HG03139 (cell line): Measurements from ENCODE around the gene EYA2.

Experiments
- ATAC-seq: cut with Tn5 transposase; IDR thresholded peaks from one replicate; pipeline ENCODE4 v1.9.1; 2021; ENCODE audit not compliant: unreplicated experiment

Gene EYA2

DNA sequence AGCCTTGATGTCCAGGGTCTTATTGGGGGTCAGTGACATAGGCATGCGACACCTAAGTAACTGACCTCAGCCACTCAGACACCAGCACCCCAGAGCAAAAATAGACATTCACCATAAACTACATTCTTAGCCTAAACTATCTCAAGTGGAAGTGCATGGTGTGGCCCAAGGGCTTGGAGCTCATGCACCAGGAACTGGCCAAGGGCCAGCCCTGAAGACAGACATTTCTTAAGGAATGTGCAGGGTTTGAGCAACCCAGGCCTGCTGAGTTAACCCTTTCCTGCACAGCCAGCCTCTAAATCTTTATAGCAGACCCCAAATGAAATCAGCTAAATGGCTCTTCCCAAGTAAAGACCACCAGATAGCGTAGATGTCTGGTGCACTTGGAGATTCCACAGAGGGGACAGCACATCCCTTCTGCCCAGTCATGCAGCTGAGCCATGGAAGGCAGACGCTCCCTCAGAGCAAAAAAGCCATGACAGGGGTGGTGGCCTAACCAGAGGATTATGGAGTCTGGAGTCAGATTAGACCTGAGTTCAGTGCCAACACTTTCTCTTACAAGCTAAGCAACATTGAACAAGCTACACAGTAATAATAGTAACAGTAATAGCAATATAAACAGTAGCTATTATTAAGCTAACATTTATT lies 239.3 kb downstream of the EYA2 start:
- no peak for ATAC-seq

DNA sequence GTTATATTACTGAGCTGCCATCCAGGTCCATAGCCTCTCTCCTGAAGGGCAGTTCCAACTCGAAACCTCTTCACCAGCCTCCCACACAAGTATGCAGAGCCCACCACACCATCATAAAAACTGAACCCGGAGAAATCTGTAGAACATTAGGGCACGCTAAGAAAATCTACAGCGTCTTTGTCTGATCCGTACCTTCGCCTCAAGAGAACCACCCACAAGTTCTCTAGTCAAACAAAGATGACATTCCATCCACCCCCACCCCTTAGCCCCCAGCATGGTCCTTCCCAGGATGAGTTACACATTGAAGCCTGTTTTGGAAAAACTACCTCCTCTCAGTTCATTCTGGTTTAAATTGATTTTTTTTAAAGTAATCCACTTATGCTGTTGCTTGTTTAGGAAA lies 242.1 kb downstream of the EYA2 start:
- ATAC-seq: no peak

DNA sequence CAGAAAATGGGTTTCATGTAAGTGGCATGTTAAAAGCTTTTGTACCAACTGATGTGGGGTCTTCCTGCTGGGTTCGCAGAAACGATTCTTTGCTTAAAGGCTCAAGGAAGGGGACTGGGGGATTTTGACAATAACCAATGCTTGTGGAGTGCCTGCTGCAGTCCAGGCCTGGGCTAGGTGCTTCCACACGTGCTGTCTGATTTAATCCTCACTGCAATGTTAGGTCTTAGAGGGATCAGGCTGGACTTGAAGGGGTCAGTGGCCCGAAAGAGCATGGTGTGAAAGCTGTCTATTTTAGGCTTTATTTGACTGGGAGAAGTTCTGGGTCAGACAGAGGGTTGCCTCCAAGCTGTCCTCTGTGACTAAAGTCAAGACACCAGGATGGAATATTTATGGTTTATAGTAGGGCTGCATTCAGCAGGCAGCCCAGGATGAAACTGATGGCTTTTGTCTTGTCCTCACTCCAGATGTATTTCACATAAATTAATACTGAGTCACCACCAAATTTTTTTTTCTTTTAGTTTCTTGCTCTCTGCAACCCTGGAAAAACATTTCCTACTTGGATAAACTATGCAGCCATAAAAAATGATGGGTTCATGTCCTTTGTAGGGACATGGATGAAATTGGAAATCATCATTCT lies 242.7 kb downstream of the EYA2 start:
- no peak for ATAC-seq

DNA sequence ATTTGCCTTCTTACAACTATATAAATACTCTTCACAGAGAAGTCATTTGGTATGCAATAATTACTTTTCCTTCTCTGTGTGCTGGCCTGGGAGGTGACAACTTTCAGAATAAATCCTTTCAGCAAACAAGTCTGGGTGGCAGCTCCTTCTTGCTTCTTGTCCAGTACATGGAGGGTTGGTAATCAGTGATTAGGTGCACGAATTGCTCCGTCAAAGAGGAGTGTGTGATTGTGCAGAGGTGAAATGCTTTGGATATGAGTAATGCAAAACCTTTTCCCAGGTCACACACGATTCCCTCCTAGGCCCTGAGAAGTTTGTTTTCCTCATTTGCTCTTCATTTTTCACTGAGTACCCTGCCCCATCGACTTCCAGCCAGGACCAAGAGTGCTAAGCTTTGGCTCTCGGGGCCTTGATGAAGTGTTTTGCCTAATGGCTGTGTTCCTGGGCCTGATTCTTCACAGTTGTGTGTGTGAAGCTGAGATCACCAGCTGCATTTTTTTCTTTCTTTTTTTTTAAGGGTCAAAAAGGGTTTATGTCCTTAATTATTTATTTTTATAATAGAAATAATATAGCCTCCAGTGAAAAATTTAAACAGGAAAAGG lies 245.4 kb downstream of the EYA2 start:
- no peak for ATAC-seq

DNA sequence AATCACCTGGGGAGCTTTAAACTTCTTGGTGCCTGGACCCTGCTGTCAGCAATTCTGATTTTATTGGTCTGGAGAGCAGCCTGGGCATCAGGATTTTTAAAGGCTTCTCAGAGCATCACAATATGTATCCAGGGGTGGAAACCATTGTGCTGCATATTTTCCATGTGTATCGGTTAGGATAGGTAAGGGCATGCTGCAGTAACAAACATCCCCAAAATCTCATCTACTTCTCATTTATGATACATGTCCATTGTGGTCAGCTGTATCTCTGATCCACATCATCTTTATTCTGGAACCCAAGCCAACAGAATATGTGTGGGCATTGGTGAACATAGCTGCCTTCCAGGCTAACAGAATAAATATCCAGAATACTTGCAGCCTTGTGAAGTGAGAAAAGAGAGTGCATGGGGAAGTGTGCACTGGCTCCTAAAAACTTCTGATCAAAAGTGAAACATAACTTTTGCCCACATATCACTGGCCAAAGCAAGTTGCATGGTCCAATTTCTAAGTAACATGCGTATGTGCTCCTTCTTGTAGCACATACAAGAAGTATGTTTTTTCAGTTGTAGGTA lies 246.8 kb downstream of the EYA2 start:
- ATAC-seq: no peak

DNA sequence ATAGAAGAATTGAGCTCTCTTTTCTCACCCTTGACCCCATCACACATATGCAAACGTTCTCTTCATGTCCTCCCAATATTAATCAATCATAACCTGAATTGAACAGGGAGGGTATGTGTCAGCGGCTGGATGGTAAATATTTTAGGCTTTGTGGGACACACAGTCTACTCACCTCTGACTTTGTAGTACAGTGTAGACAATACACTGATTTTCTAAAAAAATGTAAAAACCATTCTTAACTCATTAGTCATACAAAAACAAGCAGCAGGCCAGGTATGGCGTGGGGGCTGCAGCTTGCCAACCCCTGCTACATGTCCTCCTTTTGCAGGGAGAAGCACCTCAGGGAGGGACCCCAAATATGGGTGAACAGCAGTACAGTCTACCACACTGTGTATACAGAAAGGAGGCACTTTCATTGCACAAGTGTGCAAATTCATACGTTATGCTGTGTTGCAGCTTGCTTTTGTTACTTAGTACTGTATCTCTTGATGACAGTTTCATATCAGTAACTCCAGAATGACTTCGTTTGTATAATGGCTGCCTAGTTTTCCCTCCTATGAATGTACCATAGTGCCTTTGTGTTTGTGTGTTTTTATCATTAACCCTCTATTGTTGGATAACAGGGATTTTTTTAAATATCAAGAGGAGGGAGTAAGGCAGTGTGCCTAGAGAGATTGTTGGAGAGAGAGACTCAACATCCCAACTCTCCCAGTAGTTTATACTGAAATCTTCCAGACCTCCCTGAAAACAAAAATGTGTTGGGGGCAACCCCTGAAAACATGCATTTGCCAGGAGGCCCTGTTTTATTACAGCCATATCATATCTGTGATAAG lies 247.5 kb downstream of the EYA2 start:
- no peak for ATAC-seq

DNA sequence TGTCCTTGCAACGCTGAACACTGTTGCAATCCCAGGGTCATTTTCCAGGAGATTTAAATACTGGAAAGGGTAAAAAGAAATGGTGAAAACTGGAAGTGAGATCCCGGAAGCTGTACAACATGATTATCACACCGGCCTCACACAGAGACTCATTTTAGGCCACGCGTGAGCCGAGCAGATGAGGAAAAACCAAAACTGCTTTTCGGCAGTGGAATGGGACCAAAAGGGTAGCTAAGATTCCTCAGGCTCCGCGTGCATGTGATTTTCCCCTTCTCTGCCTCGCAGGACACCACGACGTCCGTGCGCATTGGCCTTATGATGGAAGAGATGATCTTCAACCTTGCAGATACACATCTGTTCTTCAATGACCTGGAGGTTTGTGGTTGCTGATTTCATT lies 248.1 kb downstream of the EYA2 start:
- no peak for ATAC-seq

DNA sequence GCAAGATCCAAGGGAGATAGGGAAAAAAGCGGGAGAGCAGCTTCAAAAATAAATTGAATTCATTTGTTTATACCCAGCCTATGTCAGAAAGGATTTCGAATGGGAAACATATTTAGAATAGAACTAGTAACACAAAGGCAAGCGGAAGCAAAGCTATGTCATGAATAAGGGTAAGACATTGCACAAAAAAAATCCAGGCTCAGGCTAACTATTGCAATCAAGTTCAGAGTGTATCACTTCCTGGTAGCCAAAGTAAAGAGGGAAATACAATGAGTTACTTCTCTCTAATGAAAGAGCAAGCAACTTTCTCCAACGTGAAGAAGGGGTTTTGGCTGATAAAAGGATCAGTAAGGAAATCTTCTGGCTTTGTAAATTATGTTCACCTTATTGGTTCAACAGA lies 249.0 kb downstream of the EYA2 start:
- no peak for ATAC-seq

DNA sequence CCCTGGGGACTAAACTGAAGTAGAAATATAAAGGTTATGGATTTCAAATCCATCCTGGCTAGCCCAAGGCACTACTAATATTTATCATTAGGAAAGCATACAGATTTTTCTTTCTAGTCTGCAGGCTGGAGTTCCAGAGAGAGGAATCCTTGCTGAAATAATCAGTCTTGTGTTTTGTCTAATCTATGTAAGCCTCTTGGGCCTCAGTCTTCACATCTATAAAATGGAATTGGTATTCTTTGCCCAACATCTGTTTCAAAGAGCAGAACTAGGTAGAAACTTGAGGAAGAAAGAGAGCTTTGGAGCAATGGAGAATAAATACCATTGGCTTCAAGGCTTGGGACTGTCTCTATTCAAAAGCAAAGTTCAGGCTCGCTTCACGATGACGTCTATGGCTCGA lies 249.8 kb downstream of the EYA2 start:
- no peak for ATAC-seq

DNA sequence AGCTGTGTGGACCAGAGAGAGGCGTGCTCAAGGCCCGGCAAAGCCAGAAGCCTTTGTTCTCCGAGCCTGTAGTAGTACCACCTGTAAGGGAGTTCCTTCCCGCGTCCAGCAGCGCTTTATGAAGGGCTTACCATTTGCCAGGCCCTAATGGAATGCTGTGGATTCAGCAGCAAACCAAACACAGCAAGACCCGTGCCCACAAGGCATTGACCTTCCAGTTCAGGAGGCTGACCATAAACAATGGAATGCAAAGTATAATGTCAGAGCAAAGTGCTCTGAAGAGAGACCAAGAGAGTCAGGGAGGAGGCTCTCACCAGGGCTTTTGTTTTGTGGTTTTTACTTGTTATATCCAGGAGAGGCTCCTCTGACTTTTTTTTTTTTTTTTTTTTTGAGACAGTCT lies 252.0 kb downstream of the EYA2 start:
- ATAC-seq: no peak

DNA sequence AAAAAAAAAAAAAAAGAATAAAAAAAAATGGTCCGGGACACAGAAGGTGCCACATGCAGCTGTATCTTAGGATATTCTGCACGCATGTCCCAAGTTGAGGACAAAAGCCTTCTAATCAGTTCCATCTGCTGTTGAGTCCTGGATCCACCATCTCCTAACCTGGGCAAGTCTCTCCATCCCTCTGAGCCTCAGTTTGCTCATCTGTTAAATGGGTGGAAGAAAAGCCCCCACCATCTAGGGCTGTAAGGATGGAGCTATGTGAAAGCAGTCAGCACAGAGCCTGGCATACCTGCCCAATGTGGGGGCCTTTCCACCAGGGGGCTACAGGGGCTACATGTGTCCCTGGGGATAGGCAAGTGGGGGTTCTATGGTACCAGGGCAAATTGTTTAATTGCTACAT lies 253.4 kb downstream of the EYA2 start:
- ATAC-seq: no peak

DNA sequence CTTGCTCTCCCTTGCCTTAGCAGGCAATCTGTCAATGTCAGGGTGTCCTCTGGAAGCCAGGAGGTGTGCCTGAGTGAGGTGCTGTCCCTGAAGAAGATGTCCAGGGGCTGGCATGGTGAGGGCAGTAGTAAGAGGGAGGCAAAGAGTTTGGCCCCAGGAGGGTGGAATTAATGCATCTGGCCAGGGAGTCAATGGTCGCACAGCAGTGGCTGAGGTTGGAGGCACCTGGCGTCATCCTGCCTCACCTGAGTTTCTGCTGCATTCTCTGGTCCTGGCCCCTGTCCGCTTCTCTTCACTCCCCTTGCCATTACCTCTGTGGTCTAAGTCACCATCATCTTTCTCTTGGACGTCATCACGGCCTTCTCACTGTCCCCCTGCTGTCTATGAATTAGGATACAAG lies 255.3 kb downstream of the EYA2 start:
- ATAC-seq: no peak

DNA sequence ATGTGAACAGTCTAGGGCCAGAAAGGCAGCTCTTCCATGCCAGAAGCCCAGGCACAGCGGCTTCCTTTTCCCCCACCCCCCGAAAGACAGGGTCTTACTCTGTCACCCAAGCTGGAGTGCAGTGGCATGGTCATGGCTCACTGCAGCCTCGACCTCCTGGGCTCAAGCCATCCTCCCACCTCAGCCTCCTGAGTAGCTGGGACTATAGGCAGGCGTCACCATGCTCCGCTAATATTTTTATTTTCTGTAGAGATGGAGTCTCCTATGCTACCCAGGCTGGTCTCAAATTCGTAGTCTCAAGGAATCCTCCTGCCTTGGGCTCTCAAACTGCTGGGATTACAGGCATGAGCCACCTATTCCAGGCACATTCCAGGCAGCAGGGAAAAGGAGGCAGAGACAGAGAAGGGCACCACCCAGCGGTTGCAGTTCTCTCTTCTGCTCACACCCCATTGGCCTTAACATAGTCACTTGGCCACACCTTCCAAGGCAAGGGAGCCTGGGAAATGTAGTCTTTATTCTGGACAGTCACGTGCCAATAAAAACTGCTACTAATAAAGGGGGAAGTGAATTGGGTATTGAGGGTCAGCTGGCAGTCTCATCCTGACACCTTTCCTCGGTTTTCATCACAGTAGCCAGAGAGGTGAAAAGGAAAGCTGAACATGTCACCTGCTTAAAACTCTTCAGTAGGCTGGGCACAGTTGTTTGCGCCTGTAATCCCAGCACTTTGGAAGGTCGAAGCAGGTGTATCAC lies 255.9 kb downstream of the EYA2 start:
- no peak for ATAC-seq

DNA sequence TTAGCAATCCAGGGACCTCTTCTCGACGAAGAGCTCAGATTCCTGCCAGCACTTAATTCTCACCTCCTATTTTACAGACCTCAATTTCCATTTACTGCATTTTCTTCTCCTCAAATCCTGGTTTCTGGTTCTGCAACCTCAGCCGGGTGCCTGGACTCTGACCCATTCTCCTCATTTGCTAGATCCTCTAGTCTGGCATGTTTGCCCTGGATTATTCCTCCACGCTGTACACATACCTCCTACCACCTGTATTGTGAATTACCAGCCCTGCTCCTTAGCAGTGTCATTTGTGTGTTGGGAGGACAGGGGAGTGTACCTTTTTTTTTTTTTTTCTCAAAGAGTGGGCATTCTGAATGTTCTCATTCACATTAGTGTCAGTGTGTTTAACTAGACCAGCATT lies 257.4 kb downstream of the EYA2 start:
- no peak for ATAC-seq

DNA sequence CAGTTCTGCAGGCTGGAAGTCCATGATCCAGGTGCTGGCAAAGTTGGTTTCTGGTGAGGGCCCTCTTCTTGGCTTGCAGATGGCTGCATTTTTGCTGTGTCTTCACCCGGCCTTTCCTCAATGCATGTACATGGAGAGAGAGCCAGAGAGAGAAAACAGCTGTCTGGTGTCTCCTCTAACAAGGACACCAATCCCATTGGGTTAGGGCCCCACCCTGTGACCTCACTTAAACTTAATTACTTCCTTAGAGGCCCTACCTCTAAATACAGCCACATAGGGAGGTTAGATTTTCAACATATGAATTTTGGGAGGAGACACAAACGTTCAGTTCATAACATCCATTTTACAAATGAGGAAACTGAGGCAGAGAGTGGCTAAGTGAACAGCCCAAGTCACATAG lies 259.4 kb downstream of the EYA2 start:
- ATAC-seq: no peak

DNA sequence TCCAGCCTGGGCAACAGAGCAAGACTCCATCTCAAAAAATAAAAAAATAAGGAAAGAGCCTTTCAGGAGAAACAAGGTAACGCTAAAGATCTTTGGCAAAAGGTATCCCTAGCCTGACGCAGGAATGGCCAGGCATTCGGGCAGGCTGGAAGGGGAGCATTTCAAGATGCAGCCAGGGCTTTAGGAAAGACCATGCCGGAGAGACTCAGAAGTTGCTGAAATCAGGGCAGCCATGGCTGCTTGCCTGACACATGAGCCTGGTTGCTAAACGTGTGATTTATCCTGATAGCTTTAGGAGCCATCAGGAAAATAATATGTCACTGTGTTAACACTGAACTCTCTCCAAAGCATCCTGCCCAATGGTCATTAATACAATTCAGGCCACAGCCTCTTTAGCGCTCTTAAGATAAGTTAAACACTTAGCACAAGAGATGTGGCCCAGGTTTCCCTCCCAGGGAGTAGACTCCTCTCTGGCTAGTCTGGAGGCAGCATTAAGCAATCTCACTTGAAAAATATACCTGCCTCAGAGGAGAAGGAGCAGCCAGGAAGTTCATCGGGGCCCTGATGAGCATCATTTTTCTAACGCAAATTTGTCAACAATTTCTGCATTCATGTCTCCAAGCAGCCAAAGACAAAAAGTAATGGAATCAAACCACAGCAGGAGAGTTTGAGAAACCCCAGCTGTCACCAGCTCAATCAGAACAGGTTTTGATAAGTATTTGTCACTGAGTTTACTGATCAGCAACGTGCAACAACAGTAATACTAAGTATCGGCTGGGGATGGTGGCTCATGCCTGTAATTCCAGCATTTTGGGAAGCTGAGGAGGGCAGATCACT lies 261.9 kb downstream of the EYA2 start:
- ATAC-seq: no peak

DNA sequence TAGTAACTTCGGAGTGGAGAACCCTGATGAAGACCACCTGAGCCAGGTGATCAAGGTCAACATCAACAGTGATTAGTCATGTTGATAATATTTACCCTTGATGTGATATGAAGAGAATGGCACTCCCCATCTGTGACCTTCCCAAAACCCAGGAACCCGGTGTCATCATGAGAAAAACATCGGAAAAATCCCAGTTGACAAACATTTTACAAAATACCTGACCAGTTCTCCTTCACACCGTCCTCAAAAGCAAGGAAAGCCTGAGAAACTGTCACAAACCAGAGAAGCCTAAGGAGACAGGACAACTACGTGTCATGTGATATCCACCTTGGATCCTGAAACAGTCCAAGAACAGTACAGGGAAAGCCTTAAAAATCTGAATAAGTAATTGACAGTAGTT lies 264.5 kb downstream of the EYA2 start:
- ATAC-seq: no peak

DNA sequence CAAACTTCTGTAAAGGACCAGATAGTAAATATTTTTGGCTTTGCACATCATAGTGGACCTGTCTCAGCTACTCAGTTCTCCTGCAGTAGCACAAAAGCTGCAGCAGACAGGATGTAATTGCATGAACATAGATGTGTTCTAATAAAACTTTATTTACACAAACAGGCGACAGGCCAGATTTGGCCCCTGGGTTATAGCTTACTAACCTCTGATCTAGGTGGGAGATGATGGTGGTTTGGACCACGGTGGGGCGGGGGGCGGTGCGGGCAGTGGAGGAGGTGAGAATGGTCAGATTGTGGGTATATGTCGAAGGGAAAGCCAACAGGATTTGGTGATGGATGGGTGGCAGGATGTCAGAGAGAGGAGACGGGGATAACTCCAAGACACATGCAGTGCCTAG lies 265.6 kb downstream of the EYA2 start:
- ATAC-seq: no peak

DNA sequence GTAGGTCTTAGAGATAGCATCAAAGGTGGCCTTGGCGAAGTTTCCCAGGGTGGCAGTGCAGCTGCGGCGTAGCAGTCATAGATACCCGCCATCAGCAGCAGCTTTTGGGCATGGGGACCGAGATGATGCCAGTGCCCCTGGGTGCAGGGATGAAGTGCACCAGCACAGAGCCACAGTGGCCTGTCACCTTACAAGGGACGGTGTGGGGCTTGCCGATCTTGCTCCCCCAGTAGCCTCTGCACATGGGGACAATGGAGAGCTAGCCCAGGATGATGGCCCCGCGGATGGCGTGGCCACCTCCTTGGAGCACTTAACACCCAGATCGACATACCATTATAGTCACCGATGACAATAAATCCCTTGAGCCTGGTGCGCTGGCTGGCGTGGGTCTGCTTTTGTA lies 266.3 kb downstream of the EYA2 start:
- ATAC-seq: no peak

DNA sequence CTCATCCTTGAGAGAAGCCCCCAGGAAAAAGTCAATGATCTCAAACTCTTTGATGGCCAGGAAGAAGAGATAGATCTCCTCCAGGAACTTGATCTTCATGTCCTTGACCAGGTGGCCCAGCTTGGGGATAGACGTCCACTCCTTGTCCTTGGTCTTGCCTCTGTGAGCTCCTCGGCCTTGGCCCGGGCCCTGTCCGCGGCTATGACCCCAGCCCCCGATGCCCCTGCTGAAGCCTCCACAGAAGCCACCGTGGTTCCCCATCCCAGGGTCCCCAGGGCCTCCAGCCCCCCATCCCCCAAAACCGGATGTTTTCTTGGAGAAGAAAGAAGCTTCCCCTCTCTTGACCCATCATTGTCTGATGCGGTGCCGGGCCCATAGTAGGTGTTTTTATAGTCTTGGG lies 266.8 kb downstream of the EYA2 start:
- no peak for ATAC-seq
